ENCODE measurements around the gene FAM181B.

GRCh38 chr11:82752801-82753200, 19.1 kb upstream of the FAM181B start:
- TF ChIP-seq ZSCAN20 (CRISPR knock-in tag; IDR thresholded peaks at IDR 0.05) (no peak), CTCF (IDR thresholded peaks at IDR 0.05) (no peak), EP300 (IDR thresholded peaks at IDR 0.05) (no peak), ELK1 (IDR thresholded peaks at IDR 0.05; ENCODE audit: low read depth, low read length) (no peak)
